Left renal cortex interstitium (tissue), 4 donors: ENCODE results near the gene FAM107B. TPM values are rescaled to one million over a fixed set of nuclear protein-coding genes. Genes with fewer than 3 reads are reported as not detected.
"Not testable (repeated sequence)": the region's sequence is repeated elsewhere in the genome, so short reads cannot be mapped to it uniquely, and the experiment has no call there.

Source experiments
- DNase-seq, 4 donors: peaks; one replicate each; pipeline ENCODE4 v3.0.0-alpha.2; 2013; ENCODE audit warnings: low read depth in 4 of 4, low spot score in 2 of 4, missing footprints in 1 of 4
- polyA plus RNA-seq, 4 donors: library from polyadenylated mRNA; unstranded; fragments of 120-200 nt; gene quantifications; one replicate each; pipeline ENCODE4 v1.2.1, GENCODE V29; 2013; ENCODE audit not compliant: insufficient read length in 4 of 4

FAM107B gene
- polyA plus RNA-seq, 4 donors = 78.9 to 113 (median 87.7) TPM

GRCh38 chr10:14667781-14668180, 106.9 kb downstream of the FAM107B start:
- no peak for DNase-seq

- DNase-seq = no peak
These were observed 107.4 kb downstream of the FAM107B start for GRCh38 chr10:14667280-14667679.

GRCh38 chr10:14665865-14666857, 108.5 kb downstream of the FAM107B start:
- DNase-seq = no peak

- DNase-seq = no peak
These were observed 109.4 kb downstream of the FAM107B start for GRCh38 chr10:14665304-14665703.

- no peak for DNase-seq
These were observed 110.4 kb downstream of the FAM107B start for GRCh38 chr10:14664345-14664744.

- no peak for DNase-seq
These were observed 112.9 kb downstream of the FAM107B start for GRCh38 chr10:14661818-14662217.

GRCh38 chr10:14660831-14661230, 113.9 kb downstream of the FAM107B start:
- no peak for DNase-seq

GRCh38 chr10:14659626-14660196, 115.0 kb downstream of the FAM107B start:
- DNase-seq = no peak

- not testable (repeated sequence) for DNase-seq
These were observed 115.6 kb downstream of the FAM107B start for GRCh38 chr10:14659137-14659536.

- no peak for DNase-seq
These were observed 116.2 kb downstream of the FAM107B start for GRCh38 chr10:14658331-14659127.

GRCh38 chr10:14656052-14656730, 118.5 kb downstream of the FAM107B start:
- no peak for DNase-seq

- no peak for DNase-seq
These were observed 119.8 kb downstream of the FAM107B start for GRCh38 chr10:14654821-14655382.

GRCh38 chr10:14653271-14654161, 121.2 kb downstream of the FAM107B start:
- DNase-seq = peak in 3 of 4 donors; percentile 51 to 66 (median 65)

GRCh38 chr10:14652816-14653215, 121.9 kb downstream of the FAM107B start:
- no peak for DNase-seq

GRCh38 chr10:14652067-14652466, 122.6 kb downstream of the FAM107B start:
- no peak for DNase-seq

- DNase-seq = no peak
These were observed 125.0 kb downstream of the FAM107B start for GRCh38 chr10:14649739-14650138.

- no peak for DNase-seq
These were observed 125.8 kb downstream of the FAM107B start for GRCh38 chr10:14648946-14649345.

GRCh38 chr10:14648005-14648765, 126.5 kb downstream of the FAM107B start:
- peak in 3 of 4 donors; percentile 82 to 91 (median 82) for DNase-seq
